ENCODE measurements around the gene FAM83B.
"Not testable (repeated sequence)": the region's sequence is repeated elsewhere in the genome, so short reads cannot be mapped to it uniquely, and the experiment has no call there.

FAM83B gene

DNA sequence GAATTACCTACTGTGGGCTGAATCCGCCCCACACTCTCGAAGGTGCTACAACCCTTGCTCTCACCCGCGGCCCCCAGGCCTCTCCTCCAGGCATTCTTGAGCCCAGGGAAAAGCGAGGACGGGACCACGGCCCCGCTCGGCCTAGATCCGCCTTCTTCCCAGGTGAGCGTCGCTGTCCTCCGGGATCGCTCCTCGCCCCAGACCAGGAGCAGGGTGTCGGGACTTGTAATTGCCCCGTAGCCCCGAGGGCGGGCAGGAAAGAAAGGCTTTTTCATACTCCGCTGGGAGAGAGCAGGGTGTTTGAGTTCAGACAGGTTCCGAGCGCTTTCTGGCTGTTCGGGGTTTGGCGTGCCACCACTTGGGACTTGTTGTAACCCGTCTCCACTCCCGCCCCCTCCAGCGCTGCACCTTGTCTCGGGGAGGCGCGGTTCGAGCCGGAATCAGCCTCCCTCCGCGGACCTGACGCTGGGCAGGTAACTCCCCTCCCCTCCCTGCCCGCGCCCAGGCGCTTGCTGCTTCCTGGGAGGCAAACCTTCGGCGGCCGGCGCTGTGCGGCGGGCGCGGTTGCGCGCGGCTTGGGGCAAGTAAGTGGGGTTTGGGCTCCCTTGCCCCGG, at the start of gene FAM83B:
Gene FAM83B, plus strand, starts transcription at position 529 of the 614 bp plus-strand sequence. CDS start 23,476 bp downstream, outside the sequence.
- DNase-seq: peak in 1 of 3 donors; percentile 6

DNA sequence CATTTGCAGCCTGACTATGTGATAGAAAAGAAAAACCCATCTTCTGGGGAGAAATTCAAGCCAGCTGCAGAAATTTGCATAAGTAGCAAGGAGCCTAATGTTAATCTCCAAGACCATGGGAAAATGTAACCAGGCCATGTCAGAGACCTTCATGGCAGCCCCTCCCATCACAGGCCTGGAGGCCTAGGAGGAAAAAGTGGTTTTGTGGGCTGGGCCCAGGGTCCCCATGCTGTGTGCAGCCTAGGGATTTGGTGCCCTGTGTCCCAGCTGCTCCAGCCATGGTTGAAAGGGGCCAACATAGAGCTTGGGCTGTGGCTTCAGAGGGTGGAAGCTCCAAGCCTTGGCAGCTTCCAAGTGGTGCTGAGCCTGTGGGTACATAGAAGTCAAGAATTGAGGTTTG, 49.7 kb upstream of the FAM83B start:
- not testable (repeated sequence) for DNase-seq

DNA sequence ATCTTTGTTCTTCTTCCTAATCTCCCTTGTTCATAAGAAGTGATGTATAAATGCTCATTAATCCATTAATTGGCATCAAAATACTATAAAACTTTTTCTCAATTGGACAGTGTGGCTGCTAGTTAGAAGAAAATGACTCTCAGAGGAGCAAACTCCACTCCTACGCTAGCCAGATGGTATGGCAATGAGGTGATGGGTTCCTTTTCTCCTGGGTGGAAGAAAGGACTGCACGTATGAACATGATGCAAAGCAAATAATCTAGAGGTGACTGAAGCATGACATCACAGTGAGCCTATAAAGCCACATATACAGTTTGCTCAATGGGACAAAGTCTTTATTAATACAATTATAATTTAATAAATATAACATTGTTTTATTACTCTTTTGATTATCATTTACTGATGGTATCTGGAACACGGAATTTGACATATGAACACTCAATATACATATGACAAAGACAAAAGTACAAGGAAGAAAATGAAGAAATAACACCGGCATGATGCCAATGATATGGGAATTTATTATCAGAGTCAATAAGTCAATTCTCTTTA, 46.4 kb upstream of the FAM83B start:
- no peak for DNase-seq

DNA sequence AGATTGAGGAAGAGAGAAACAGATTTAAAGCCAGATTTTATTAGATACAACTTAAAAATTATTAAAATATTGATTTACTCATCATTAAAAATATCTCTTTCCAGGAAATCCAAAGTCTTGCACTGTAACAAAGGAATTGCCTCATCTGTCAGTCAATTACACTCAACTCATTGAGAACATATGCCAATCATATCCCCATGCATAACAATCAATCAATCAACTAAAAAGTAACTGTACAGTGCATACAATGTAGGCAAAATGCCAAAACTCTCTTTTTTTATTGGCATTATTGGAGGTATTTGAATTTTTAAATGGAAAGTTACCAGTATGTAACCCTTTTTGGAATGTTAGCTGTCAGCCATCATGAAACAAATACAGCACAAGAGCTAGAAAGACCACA, 45.3 kb upstream of the FAM83B start:
- DNase-seq: no peak

- DNase-seq: peak; percentile 2 to 46 (median 29)
Measured at GRCh38 chr6:54801669-54802068, 44.9 kb upstream of the FAM83B start.

- peak in 2 of 3 donors; percentile 18 to 44 for DNase-seq
Measured at GRCh38 chr6:54802775-54803634, 43.6 kb upstream of the FAM83B start.

DNA sequence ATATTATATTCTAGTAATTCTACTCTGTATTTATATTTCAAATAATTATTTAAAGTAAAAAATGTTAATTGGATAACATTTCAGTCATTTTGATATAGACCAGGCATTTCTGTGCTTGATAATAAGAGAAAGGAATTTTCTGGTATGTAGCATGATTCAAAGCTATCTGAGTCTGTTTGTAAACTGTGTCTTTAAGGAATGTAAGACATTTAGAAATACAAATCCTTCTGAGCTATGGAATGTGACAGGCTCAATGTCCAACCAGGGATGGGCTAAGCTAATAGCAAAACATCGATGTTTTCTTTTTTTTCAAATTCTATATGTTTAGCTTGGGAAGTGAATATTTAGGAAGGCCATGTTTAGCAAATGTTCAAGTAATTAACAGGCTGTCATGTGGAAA, 41.5 kb upstream of the FAM83B start:
- DNase-seq: no peak

DNA sequence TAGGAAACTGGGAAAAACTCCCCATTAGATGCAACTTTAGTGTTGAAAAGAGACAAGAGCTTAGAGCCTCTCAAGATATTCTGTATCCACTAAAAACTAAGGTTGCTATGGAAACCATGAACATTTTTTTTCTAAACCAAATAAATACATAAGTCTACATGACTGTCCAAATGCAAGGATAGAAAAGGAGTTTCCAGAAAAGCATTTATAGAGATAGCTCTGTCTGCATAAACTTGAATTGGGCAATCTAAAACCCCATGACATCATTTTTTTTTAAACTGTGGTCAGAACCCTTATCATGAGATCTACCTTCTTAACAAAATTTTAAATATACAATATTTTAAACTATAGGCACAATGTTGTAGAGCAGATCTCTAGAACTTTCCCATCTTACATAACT, 36.4 kb upstream of the FAM83B start:
- DNase-seq: no peak

DNA sequence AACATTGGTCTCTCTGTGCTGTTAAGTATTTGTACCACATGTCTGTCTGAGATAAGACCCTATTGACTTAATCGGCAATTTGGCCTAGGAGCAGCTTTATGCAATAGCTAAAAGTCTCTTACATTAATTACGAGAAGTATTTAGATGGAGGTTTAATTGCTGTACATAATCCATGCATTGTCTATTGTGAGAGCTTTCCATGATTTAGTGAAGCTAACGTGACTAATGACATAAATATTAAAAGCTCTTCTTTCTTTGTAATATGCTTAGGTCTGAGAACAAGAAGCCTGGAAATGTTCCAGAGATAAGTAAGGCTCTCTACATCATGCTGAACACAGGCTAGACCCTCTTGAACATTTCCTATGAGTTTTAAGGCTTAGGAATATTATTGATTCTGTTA, 32.7 kb upstream of the FAM83B start:
- DNase-seq: no peak

GRCh38 chr6:54817236-54817635, 29.3 kb upstream of the FAM83B start:
- DNase-seq: no peak

GRCh38 chr6:54817834-54818233, 28.7 kb upstream of the FAM83B start:
- DNase-seq: no peak

DNA sequence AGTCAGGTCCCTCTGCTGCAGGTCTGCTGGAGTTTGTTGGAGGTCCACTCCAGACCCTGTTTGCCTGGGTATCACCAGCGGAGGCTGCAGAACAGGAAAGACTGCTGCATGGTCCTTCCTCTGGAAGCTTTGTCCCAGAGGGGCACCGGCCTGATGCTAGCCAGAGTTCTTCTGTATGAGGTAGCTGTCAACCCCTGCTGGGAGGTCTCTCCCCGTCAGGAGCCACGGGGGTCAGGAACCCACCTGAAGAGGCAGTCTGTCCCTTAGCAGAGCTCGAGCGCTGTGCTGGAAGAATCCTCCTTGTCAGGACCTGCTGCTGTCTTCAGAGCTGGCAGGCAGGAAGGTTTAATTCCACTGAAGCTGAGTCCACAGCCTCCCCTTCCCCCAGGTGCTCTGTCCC, 22.3 kb upstream of the FAM83B start:
- not testable (repeated sequence) for DNase-seq

GRCh38 chr6:54827010-54827409, 19.6 kb upstream of the FAM83B start:
- DNase-seq: no peak

DNA sequence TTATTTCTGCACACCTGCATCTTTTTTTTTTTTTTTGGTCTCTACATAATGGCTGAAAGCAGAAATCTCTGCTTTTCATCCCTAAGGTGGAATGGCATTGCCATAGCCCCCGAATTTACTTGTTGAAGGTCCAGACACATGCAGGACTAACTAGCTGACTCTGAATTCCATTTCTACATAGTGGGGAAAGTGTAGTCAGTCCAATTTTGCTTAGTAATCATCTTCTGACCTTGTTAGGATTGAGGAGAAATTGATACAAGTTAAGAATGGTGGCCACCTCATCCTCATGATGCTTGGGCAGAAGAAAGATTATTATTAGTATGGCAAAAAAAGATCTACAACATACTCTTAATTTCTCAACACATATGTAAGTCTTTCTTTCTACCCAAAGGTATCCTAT, 16.4 kb upstream of the FAM83B start:
- no peak for DNase-seq

DNA sequence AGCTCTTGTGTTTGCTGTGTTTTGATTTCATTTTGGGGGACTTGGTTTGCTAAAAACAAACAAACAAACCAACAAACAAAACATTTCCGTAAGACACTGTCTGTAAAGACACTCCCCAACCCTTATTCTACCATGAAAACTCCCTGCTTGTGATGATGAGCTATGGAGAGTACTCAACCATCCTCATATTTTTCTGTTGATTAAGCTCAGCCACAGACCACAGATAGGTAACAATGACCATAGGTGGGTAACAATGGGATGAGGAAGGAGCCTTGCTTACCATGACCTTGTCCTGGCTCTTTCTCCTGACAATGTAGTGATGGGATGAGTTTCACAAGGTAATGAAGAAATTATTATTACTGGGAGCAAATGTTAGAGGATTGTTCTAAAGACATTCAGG, 11.4 kb upstream of the FAM83B start:
- no peak for DNase-seq

- DNase-seq: peak; percentile 38 to 66 (median 50)
Measured at GRCh38 chr6:54846857-54847674, 495 bp downstream of the FAM83B start.

- DNase-seq: peak; percentile 4 to 29 (median 23)
Measured at GRCh38 chr6:54847799-54848597, 1.4 kb downstream of the FAM83B start.

- DNase-seq: no peak
Measured at GRCh38 chr6:54850114-54850513, 3.5 kb downstream of the FAM83B start.

DNA sequence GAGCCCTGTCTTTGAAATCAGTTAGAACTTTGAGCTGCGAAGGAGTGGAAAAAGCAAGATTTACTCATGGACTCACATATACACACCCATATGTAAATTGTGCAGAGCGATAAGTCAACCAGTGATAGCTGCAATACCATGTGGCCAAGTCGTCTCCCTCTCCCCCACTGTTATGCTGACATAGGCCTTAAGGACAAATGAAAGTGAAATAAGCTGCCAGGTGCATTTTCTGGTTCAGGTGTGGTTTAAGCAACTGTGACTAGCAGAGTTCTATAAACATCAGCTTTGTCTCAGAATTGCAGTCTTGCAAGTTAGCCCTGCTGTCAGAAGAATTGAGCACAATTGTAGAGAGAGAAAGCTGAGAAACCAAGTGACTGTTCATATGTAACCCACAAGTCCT, 9.6 kb downstream of the FAM83B start:
- DNase-seq: no peak

GRCh38 chr6:54860132-54860531, 13.6 kb downstream of the FAM83B start:
- no peak for DNase-seq

DNA sequence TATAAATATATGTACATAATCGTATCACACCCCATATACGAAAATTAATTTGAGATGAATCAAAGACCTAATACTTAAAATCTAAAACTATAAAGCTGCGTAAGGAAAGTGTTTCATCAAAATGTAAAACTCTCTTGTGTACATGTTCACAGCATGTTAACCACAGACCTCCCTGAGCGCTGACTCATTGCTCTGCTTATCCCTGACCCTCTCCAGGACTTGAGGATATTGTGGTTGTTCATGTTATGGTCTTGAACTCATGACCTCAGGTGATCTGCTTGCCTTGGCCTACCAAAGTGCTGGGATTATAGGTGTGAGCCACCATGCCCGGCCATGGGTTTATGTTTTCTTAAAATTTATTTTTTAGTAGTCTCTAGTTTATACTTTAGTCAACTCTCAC, 14.2 kb downstream of the FAM83B start:
- DNase-seq: no peak

- no peak for DNase-seq
Measured at GRCh38 chr6:54861905-54862616, 15.5 kb downstream of the FAM83B start.

Measured in suppressor macrophage treated with lipopolysaccharide for 1 hour (primary cell).